GDM1 (cell line): ENCODE data around the gene TIMP3.

ENCODE experiments used
- DNase-seq: peaks from one replicate; lab custom pipeline; 2025; lab: John Stamatoyannopoulos, UW

The TIMP3 gene

DNA sequence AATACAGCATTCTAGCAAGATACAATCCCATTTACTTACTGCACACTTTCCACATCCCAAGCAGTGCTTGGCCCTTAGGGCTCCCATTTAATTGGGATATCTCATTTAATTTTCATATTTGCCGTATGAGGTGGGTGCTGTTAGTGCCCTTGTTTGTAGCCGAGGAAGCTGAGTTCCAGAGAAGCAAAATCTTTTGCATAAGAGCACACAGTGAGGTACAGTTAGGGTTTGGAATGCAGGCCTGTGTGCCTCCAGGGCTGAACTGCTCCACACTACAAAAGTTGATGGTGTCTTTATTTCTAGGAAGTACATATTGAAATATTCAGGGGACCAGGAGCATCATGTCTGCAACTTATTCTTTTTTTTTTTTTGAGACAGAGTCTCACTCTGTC lies 15.5 kb upstream of the TIMP3 start:
- no peak for DNase-seq

GRCh38 chr22:32788904-32789624 lies 12.4 kb upstream of the TIMP3 start:
- DNase-seq, result no peak

DNA sequence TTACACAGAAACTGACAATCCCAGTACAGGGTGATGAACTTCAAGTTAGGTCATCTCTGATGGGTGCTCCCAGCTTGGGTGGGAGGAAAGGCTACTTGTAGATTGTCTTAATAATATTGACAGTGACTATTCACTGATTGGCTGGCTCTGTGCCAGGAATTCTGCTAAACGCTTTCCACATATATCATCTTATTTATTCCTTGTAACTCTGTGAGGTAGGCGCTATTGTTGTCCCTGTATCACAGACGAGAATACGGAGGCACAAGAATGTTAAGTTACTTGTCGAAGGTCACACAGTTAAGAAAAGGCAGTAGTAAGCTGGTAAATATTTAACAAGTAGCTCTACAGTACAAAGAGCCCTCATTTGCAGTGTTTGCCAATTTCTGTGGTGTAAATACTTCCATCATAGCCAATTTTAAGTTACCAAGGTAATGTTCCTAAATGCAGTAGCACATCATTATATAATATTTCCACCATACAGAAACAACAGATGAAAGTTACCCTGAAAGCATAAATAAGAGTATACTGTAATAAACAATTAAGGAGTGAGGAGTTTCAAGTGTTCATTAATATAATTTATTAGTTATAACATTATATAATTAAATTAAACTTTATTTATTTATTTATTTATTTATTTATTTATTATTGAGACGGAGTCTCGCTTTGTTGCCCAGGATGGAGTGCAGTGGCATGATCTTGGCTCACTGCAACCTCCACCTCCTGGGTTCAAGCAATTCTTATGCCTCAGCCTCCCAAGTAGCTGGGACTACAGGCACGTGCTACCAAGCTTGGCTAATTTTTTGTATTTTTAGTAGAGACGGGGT lies 11.5 kb upstream of the TIMP3 start:
- no peak for DNase-seq

GRCh38 chr22:32791056-32791455 lies 10.4 kb upstream of the TIMP3 start:
- DNase-seq, result no peak

GRCh38 chr22:32791485-32791884 lies 10.0 kb upstream of the TIMP3 start:
- DNase-seq, result no peak

DNA sequence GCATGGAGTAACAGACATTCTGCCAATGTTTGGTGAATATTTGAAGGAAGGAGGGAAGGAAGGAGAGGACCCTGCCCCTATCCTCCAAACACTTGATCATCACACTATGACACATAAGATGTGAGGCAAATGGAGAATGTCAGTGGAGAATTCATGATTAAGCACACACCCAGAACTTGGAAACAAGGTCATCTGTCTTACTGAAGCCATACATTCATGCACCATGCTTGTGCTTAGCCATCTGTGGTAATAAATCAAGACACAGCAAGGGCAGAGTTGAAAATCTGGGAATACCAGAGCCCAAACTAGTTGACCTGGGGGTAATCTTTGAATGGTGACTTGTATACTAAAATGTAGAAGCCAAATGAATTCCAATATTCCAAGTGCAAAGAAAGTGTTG lies 7.9 kb upstream of the TIMP3 start:
- no peak for DNase-seq

GRCh38 chr22:32794449-32795213 lies 6.9 kb upstream of the TIMP3 start:
- no peak for DNase-seq

DNA sequence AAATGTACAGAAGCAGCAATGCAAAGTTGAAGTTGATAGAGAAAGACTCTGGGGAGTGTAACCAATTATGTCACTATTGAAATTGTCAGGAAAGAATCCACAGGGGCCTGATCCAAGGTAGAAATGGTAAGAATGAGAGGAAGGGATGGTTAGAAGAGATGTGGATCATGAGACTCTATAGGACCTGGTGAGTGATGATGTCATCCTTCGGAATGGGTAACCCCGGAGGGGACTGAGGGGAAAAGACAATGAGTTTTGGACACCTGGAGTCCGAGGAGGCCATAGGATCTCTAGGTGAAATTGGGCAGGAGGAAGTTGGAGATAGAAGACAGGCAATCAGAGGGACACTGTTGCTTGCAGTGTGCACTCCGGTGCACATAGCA lies 6.3 kb upstream of the TIMP3 start:
- DNase-seq, result no peak

GRCh38 chr22:32796865-32797573 lies 4.5 kb upstream of the TIMP3 start:
- peak; percentile 59 for DNase-seq

DNA sequence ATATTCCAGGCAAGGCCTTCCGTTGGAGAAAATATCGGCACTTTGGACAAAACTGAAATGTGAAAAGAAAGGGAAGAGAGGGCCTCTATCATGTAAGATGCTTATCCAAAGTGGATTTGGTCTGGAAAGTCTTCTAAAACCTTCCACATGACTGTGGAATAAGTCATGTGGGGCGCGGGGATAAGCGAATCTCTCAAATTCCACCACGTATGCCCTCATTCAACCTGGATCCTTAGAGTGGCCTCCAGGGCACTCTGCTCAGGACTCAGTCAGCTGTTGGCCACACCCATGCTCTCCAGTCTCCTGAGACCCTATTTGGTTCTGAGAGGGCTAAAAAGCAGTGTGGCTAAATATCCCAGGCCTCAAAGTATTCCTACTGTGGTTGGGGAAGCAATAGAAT lies 2.0 kb upstream of the TIMP3 start:
- DNase-seq, result no peak

- no peak for DNase-seq
Observed at GRCh38 chr22:32800158-32800882, 1.2 kb upstream of the TIMP3 start.

GRCh38 chr22:32800994-32801536 lies 440 bp upstream of the TIMP3 start:
- DNase-seq, result no peak

- DNase-seq, result no peak
Observed at GRCh38 chr22:32802237-32802765, 796 bp downstream of the TIMP3 start.

- no peak for DNase-seq
Observed at GRCh38 chr22:32803020-32803737, 1.7 kb downstream of the TIMP3 start.

DNA sequence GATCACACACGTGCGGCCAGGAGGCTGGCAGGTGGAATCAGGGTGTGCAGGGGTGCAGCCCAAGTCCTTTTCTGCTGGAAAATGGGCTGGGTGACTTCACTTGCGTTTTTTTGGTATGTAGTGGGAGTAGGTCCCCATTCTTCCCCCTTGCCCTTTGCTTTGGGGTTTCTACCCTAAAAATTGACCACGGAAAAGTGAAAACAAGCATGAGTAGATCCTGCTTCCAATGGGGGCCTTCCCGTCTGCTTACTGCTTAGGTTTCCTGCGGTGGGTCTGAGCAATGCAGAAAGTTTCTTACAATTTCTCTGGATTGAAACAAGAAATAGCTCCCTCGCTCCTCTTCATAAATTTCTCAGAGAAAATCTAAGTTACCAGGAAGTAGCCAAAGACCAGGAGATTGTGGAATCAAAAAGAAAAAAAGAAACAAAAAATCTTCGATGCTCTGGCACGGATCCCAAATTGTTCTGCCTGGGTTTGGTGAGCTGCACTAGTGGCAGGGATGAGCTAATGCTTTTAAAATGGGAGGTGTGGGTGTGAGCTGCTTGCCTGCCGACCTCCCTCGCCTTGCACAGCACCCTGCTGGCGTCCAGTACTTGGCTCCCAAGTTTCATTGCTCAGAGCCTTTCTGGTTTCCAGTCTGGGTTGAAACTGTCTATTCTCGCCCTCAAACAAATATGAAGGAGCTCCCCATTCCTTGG lies 2.4 kb downstream of the TIMP3 start:
- DNase-seq, result no peak

GRCh38 chr22:32804531-32805360 lies 3.2 kb downstream of the TIMP3 start:
- DNase-seq, result no peak

GRCh38 chr22:32805361-32805881 lies 3.9 kb downstream of the TIMP3 start:
- no peak for DNase-seq

DNA sequence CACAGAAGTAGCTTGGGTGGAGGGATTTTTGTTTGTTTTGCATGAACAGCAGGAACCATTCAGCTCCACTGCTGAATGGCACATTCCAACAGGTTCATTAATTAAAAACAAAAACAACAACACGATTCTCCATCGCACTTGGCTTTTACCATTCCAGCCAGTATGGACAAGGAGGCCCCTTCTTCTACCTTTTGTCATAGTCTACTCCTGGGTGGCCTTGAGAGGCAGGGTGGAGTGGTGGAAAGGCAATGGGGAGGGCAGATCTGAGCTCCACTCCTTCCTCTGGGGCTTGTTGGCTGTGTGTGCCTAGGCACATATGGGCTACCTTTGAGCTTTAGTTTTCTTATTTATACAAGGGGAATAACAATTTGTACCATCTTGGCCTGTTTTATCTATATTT lies 4.8 kb downstream of the TIMP3 start:
- no peak for DNase-seq
